GM12878 (cell line): Measurements from ENCODE around the gene EPAS1. TPM values are rescaled to one million over a fixed set of nuclear protein-coding genes. Genes with fewer than 3 reads are reported as not detected.

Source experiments
- ATAC-seq: fragments of 200-7000 bp; cut with Tn5 transposase; 3 replicates; pipeline ENCODE4 v1.9.1; 2020; ENCODE audit warnings: mild to moderate bottlenecking, moderate library complexity
- BruUV-seq: library from RNA; stranded (reverse); fragments of 400-500 nt; replicated peaks from 2 replicates; lab custom pipeline; 2021; lab: Mats Ljungman, UMichigan
- CTCF ChIA-PET: fragments of 300-600 bp; sonication (Branson Sonifier 250); formaldehyde crosslinking; extraction: SDS; loops from one replicate; lab custom pipeline; 2021; ENCODE audit warnings: inconsistent platforms; lab: Yijun Ruan, JAX
- POLR2A ChIA-PET: fragments of 350-600 bp; formaldehyde crosslinking; extraction: SDS; loops from one replicate; lab custom pipeline; 2021; ENCODE audit warnings: inconsistent platforms; lab: Charles Lee
- RAD21 ChIA-PET: fragments of 300-600 bp; sonication (Branson Sonifier 250); formaldehyde crosslinking; loops from one replicate; lab custom pipeline; 2023; ENCODE audit warnings: antibody characterized with exemption; ENCODE audit not compliant: unreplicated experiment; lab: Charles Lee
- SMC1A ChIA-PET: fragments of 300-600 bp; sonication (Branson Sonifier 250); formaldehyde crosslinking; loops from one replicate; lab custom pipeline; 2023; ENCODE audit not compliant: unreplicated experiment, uncharacterized antibody; lab: Charles Lee
- DNase-seq: peaks from one replicate; pipeline ENCODE4 v3.0.0-alpha.2; 2011; ENCODE audit warnings: low read depth, low spot score
- FAIRE-seq: peaks from 3 replicates; lab custom pipeline; 2011; peaks lifted over from hg19 to GRCh38; lab: Jason Lieb, UNC
- H2AFZ ChIP-seq: 2 replicates; pipeline ENCODE4 v1.6.0; 2011; ENCODE audit warnings: low read depth, low read length, control low read depth; ENCODE audit not compliant: control insufficient read depth
- H3K27ac ChIP-seq: 2 replicates; pipeline ENCODE4 v1.5.1; 2011; ENCODE audit warnings: control low read depth; ENCODE audit not compliant: control insufficient read depth, insufficient read depth
- H3K27me3 ChIP-seq, 2 experiments: replicated peaks in 1 of 2; 2 replicates each; pipeline versions ENCODE4 v1.6.0 to v1.6.1; 2011; ENCODE audit warnings: low read length in 1 of 2; ENCODE audit not compliant: control insufficient read depth in 2 of 2, insufficient read depth in 2 of 2
- H3K36me3 ChIP-seq, 2 experiments: 2 replicates each; pipeline ENCODE4 v1.5.1; 2011; ENCODE audit warnings: low read length in 1 of 2; ENCODE audit not compliant: control insufficient read depth in 2 of 2, insufficient read depth in 2 of 2
- H3K4me1 ChIP-seq: 2 replicates; pipeline ENCODE4 v1.6.1; 2011; ENCODE audit warnings: mild to moderate bottlenecking, low read length, moderate library complexity, mixed read lengths; ENCODE audit not compliant: control insufficient read depth, insufficient read depth
- H3K4me2 ChIP-seq: 2 replicates; pipeline ENCODE4 v1.6.0; 2011; ENCODE audit warnings: control low read depth; ENCODE audit not compliant: control insufficient read depth, insufficient read depth
- H3K4me3 ChIP-seq: fragments of 200-600 bp; sonication (generic); 2 replicates; pipeline ENCODE4 v1.5.1; 2016
- H3K79me2 ChIP-seq: 2 replicates; pipeline ENCODE4 v1.6.0; 2011; ENCODE audit warnings: low read length; ENCODE audit not compliant: control insufficient read depth, insufficient read depth
- H3K9ac ChIP-seq: 2 replicates; pipeline ENCODE4 v1.8.0; 2011; ENCODE audit warnings: low read length, control low read depth, mixed read lengths; ENCODE audit not compliant: control insufficient read depth, insufficient read depth
- H3K9me3 ChIP-seq: replicated peaks from 3 replicates; pipeline ENCODE4 v1.5.1; 2011; ENCODE audit warnings: mild to moderate bottlenecking, low read length; ENCODE audit not compliant: control insufficient read depth, insufficient read depth
- H4K20me1 ChIP-seq: 2 replicates; pipeline ENCODE4 v1.6.0; 2011; ENCODE audit not compliant: control insufficient read depth, insufficient read depth
- CBFB ChIP-seq: IDR thresholded peaks from 2 replicates; pipeline ENCODE4 v1.6.1; 2016; ENCODE audit warnings: antibody characterized with exemption, low read depth
- CEBPB ChIP-seq, 2 experiments: fragments of 150-350 bp in 1 of 2; IDR thresholded peaks; 2 replicates each; pipeline ENCODE4 v1.6.1; 2012 to 2014; ENCODE audit warnings: low read depth in 2 of 2, low read length in 2 of 2, borderline replicate concordance in 1 of 2, inconsistent platforms in 1 of 2
- CREB1 ChIP-seq: IDR thresholded peaks from 2 replicates; pipeline ENCODE4 v1.6.1; 2012; ENCODE audit warnings: low read depth, mild to moderate bottlenecking, inconsistent platforms
- EED ChIP-seq: sonication (generic); IDR thresholded peaks from 2 replicates; pipeline ENCODE4 v1.6.1; 2016; ENCODE audit warnings: antibody characterized with exemption, low read depth
- IRF5 ChIP-seq: fragments of 450-650 bp; IDR thresholded peaks from 2 replicates; pipeline ENCODE4 v1.6.1; 2017; ENCODE audit warnings: borderline replicate concordance
- MXI1 ChIP-seq: fragments of 150-350 bp; IDR thresholded peaks from 2 replicates; pipeline ENCODE4 v1.6.1; 2011; ENCODE audit warnings: low read depth, mild to moderate bottlenecking, inconsistent platforms, low read length, improper control_type of control experiment
- POU2F2 ChIP-seq: IDR thresholded peaks from 3 replicates; pipeline ENCODE4 v1.6.1; 2011; ENCODE audit warnings: low read depth, mild to moderate bottlenecking, low read length, borderline replicate concordance
- RUNX3 ChIP-seq: IDR thresholded peaks from 2 replicates; pipeline ENCODE4 v1.6.1; 2012; ENCODE audit warnings: low read length, inconsistent platforms
- TCF3 ChIP-seq: IDR thresholded peaks from 2 replicates; pipeline ENCODE4 v1.6.1; 2012; ENCODE audit warnings: low read depth, mild to moderate bottlenecking, low read length, borderline replicate concordance; ENCODE audit not compliant: insufficient read depth
- ZZZ3 ChIP-seq: IDR thresholded peaks from 2 replicates; pipeline ENCODE4 v1.6.1; 2011; ENCODE audit warnings: low read depth; ENCODE audit not compliant: control insufficient read depth, insufficient read length
- WGBS: methylation state at CpG from one replicate; pipeline ENCODE4 v1.1.6; 2016; ENCODE audit warnings: low lambda C conversion rate; ENCODE audit not compliant: insufficient replicate concordance, insufficient coverage; ENCODE audit errors: missing lambda C conversion rate; 5-methylcytosine and 5-hydroxymethylcytosine counted together
- in situ Hi-C: fragments of 300-500 bp; cut with MboI; formaldehyde crosslinking; loops from 9 replicates; pipeline ENCODE4 v1.14.3; 2018; ENCODE audit warnings: mixed read lengths
- intact Hi-C: fragments of 100-400 bp; cut with micrococcal nuclease; formaldehyde crosslinking; loops from one replicate; pipeline ENCODE4 v1.14.2; 2022; ENCODE audit not compliant: unreplicated experiment
- polyA plus RNA-seq, 11 experiments: library from polyadenylated mRNA; depleted of rRNA in 4 of 11; unstranded in 6 of 11; stranded (reverse) in 5 of 11; fragments of >200 nt; fragmentation: Nextera tagmentation in 4 of 11; fragmentation: Illumina TruSeq in 1 of 11; extraction: Ambion mirVana in 4 of 11; extraction: Trizol in 1 of 11; gene quantifications; 1 replicate in 1 of 11; 2 replicates in 10 of 11; pipeline versions ENCODE4 v1.2.1 to v1.2.3, GENCODE V29; 2011 to 2016; ENCODE audit warnings: inconsistent platforms in 2 of 11, missing spikeins in 2 of 11, low read depth in 1 of 11
- total RNA-seq, 4 experiments: library from RNA; depleted of rRNA in 3 of 4; stranded (reverse); fragments of >200 nt in 3 of 4; fragmentation: Illumina TruSeq in 1 of 4; extraction: Trizol in 1 of 4; gene quantifications; 2 replicates each; pipeline versions ENCODE4 v1.2.1 to v1.2.3, GENCODE V29; 2013 to 2021
- TF ChIP-seq, protein P1 (sequence below): fragments of 450-650 bp; formaldehyde crosslinking; IDR thresholded peaks from 2 replicates; pipeline ENCODE4 v1.4.0; 2020; ENCODE audit warnings: mild to moderate bottlenecking, moderate library complexity

EPAS1 gene
- total and polyA plus RNA-seq, 10 of the 15 experiments (the other 5 are each of a cell fraction or from before 2014, with no cell fraction given), result 0.11 to 22.0 (median 1.3) TPM; not detected in 1

DNA sequence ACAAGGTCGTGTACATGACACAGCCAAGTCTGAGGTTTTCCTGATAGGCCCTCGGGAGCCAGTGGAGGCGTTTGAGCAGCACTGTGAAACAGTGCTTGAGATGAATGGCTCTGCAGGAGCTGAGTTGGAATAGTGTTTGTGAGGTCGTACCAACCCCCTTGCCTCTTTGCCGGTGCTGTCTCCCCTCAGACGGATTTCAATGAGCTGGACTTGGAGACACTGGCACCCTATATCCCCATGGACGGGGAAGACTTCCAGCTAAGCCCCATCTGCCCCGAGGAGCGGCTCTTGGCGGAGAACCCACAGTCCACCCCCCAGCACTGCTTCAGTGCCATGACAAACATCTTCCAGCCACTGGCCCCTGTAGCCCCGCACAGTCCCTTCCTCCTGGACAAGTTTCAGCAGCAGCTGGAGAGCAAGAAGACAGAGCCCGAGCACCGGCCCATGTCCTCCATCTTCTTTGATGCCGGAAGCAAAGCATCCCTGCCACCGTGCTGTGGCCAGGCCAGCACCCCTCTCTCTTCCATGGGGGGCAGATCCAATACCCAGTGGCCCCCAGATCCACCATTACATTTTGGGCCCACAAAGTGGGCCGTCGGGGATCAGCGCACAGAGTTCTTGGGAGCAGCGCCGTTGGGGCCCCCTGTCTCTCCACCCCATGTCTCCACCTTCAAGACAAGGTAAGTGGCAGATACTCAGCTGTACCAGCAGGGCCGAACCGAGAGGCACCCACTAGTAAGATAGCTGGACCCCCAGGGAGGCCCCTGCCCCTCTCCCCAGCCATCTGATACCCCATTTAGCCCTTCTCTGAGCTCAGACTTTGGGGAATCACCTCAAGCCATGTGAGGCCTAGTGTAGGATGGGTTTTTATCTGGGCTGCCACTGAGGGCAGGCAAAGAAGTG, 83.1 kb downstream of the EPAS1 start (continued):
- TF ChIP-seq, protein P1, sequence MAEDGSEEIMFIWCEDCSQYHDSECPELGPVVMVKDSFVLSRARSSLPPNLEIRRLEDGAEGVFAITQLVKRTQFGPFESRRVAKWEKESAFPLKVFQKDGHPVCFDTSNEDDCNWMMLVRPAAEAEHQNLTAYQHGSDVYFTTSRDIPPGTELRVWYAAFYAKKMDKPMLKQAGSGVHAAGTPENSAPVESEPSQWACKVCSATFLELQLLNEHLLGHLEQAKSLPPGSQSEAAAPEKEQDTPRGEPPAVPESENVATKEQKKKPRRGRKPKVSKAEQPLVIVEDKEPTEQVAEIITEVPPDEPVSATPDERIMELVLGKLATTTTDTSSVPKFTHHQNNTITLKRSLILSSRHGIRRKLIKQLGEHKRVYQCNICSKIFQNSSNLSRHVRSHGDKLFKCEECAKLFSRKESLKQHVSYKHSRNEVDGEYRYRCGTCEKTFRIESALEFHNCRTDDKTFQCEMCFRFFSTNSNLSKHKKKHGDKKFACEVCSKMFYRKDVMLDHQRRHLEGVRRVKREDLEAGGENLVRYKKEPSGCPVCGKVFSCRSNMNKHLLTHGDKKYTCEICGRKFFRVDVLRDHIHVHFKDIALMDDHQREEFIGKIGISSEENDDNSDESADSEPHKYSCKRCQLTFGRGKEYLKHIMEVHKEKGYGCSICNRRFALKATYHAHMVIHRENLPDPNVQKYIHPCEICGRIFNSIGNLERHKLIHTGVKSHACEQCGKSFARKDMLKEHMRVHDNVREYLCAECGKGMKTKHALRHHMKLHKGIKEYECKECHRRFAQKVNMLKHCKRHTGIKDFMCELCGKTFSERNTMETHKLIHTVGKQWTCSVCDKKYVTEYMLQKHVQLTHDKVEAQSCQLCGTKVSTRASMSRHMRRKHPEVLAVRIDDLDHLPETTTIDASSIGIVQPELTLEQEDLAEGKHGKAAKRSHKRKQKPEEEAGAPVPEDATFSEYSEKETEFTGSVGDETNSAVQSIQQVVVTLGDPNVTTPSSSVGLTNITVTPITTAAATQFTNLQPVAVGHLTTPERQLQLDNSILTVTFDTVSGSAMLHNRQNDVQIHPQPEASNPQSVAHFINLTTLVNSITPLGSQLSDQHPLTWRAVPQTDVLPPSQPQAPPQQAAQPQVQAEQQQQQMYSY, result no peak
- no peak for TF ChIP-seq RUNX3
- TF ChIP-seq, all 136 proteins: peak for 0

- Histone ChIP-seq H3K9me3 (no peaks in the 10 kb centered on the region), H3K79me2 (no peaks in the 10 kb centered on the region), H3K27me3 (no peaks in the 10 kb centered on the region), H3K9ac (no peak overlapping the region), H3K4me2 (no peak overlapping the region), H2AFZ (no peak overlapping the region), H3K36me3 (peaks cover 0 to 2% of the 10 kb centered on the region in 2 experiments; a peak in 2 of 4 replicates), H3K27ac (no peak overlapping the region), H3K4me1 (no peaks in the 10 kb centered on the region), H3K4me3 (no peak overlapping the region), H4K20me1 (no peaks in the 10 kb centered on the region)
- 16% methylated on average over 8 of the region's 8 CpGs for WGBS
- ChIA-PET POLR2A (no interaction called here), RAD21 (no interaction called here), CTCF (no interaction called here), SMC1A (no interaction called here)
- FAIRE-seq, result no peak
- intact Hi-C loops (no loop called here), in situ Hi-C loops (no loop called here)
- no peak for ATAC-seq
- no TSS peak for BruUV-seq
- no peak for DNase-seq
- TF ChIP-seq MXI1 (no peak), CREB1 (no peak), POU2F2 (no peak), RUNX3 (no peak), CEBPB (IDR thresholded peaks at IDR 0.05; ENCODE audit: borderline replicate concordance in 1 of 2, low read depth in 2 of 2, low read length in 2 of 2) (no peak), TCF3 (no peak), CBFB (no peak), IRF5 (no peak), ZZZ3 (no peak), EED (no peak)
- TF ChIP-seq, protein P1, result no peak
These were observed 84.1 kb downstream of the EPAS1 start for GRCh38 chr2:46381263-46381849.
